Neutrophil (primary cell): ENCODE data around the gene CPOX.

Experiments
- H3K27ac ChIP-seq: fragments of 200-600 bp; sonication (generic); 2 replicates; pipeline ENCODE4 v1.5.1; 2016; ENCODE audit warnings: mild to moderate bottlenecking, moderate library complexity
- H3K27me3 ChIP-seq: fragments of 200-600 bp; sonication (generic); 2 replicates; pipeline ENCODE4 v1.6.0; 2016; ENCODE audit warnings: mild to moderate bottlenecking
- H3K36me3 ChIP-seq: fragments of 200-600 bp; sonication (generic); 2 replicates; pipeline ENCODE4 v1.5.1; 2017
- H3K4me1 ChIP-seq, 2 experiments: fragments of 200-600 bp in 1 of 2; sonication (generic) in 1 of 2; 1 replicate in 1 of 2; 2 replicates in 1 of 2; pipeline versions ENCODE4 v1.5.1 to v1.6.1; 2013 to 2016; ENCODE audit warnings: low read depth in 1 of 2, low read length in 1 of 2, mild to moderate bottlenecking in 1 of 2, moderate library complexity in 1 of 2; ENCODE audit not compliant: control insufficient read depth in 1 of 2, insufficient read depth in 1 of 2
- H3K4me3 ChIP-seq, 2 experiments: fragments of 200-600 bp in 1 of 2; sonication (generic) in 1 of 2; 1 replicate in 1 of 2; 2 replicates in 1 of 2; pipeline ENCODE4 v1.5.1; 2013 to 2016; ENCODE audit warnings: low read depth in 1 of 2, low read length in 1 of 2, mild to moderate bottlenecking in 1 of 2, moderate library complexity in 1 of 2
- H3K9me3 ChIP-seq: fragments of 200-600 bp; sonication (generic); 2 replicates; pipeline ENCODE4 v1.5.1; 2016
- CTCF ChIP-seq: fragments of 200-600 bp; sonication (generic); IDR thresholded peaks from 2 replicates; pipeline ENCODE4 v1.5.1; 2016; ENCODE audit warnings: antibody characterized with exemption

Gene CPOX

DNA sequence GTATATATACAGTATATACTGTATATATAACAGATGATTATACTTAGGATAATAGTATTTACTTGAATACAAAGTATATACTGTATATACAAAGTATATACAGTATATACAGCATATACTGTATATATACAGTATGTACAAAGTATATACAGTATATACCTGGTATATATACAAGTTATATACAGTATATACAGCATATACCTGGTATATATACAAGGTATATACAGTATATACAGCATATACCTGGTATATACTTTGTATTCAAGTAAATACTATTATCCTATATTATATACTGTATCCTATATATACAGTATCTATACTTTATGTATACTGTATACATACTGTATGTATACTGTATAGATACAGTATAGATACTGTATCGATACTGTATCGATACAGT is 14.6 kb upstream of the CPOX start:
- no peak overlapping the region for H3K4me3 ChIP-seq
- H3K4me1 ChIP-seq: no peaks in the 10 kb centered on the region
- no peaks in the 10 kb centered on the region for H3K9me3 ChIP-seq
- H3K27ac ChIP-seq: no peak overlapping the region
- H3K27me3 ChIP-seq: no peaks in the 10 kb centered on the region
- no peaks in the 10 kb centered on the region for H3K36me3 ChIP-seq
- no peak for TF ChIP-seq CTCF

DNA sequence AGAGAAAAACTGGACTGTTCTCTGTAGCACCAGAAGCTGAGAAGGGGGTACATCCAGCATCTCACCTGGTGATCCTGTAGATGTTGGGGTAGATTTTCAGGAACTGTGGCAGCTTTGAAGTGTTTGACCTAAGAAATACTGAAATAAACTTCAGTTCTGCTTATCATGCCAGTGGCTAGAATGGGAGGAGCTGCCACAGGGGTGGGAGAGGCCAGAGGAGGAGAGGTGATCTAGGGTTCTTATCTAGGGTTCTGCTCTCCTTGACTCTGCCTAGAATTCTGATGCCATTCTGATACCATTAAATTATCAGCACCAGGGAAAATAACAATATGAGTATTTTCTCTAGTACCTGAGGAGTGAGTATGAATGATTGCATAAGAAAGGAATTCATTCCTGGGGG is 10.2 kb upstream of the CPOX start:
- Histone ChIP-seq H3K27ac (no peak overlapping the region), H3K4me1 (no peaks in the 10 kb centered on the region), H3K27me3 (no peaks in the 10 kb centered on the region), H3K4me3 (no peak overlapping the region), H3K36me3 (no peaks in the 10 kb centered on the region), H3K9me3 (no peaks in the 10 kb centered on the region)
- no peak for TF ChIP-seq CTCF

DNA sequence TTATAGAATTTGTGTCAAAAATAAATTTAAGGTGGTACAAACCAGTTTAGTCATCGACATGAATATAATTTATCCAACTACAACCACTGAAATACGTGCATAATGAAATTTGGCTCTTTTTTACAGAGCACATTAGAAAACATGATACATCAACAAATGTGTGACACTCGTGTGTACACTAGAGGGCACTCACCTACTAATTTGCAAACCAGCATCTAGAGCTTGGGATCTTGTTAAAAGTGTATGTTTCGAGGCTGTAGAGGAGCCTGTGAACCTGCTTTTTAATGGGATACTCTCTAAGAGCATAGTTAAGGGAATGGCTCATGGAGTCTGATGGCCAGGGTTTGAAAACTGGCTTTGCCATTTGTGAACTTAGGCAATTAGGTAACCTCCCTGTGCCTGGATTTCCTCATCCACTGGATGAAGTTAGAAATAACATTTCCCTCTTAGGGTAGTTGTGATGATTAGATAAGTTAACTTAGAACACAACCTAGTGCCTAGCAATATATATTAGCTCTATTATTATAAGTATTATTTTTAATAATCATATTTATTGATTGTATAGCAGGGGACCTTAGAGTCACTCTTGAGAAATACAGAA is 8.8 kb upstream of the CPOX start:
- Histone ChIP-seq H3K36me3 (no peaks in the 10 kb centered on the region), H3K9me3 (no peaks in the 10 kb centered on the region), H3K27me3 (no peaks in the 10 kb centered on the region), H3K4me1 (no peaks in the 10 kb centered on the region), H3K27ac (no peak overlapping the region), H3K4me3 (no peak overlapping the region)
- TF ChIP-seq CTCF: peak; percentile 20

- no peaks in the 10 kb centered on the region for H3K4me1 ChIP-seq
Measured at GRCh38 chr3:98601180-98601579, 7.8 kb upstream of the CPOX start.

DNA sequence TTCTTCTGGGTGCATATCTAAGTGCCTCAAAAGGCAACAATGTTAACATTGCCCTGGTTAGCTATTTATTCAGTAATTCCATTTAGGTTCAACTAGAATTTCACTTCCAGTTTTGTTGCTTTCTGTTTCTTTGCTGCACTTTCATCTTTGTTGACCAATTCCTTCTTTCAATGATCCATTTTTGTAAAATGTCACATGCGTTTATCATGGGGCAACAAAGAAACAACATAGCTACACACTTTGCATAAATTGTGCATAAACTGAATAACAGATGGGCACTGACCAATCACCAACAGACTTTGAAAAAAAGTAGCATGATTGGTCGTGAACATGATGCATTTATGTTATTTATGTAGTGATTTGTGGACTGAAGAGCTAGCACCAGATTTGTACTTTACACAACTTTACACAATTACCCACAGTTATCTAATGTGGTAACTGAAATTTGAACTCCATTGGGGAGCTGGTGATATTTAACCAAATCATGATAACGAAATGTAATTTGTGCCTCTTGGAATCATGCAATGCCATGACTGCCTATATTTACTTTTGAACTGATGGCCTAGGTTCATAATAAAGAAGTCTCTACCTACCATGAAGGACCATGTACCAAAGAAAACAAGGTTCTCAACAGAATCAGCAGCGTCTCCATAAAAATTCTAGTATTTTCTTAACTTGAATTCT is 7.1 kb upstream of the CPOX start:
- H3K27me3 ChIP-seq: no peaks in the 10 kb centered on the region
- H3K27ac ChIP-seq: no peak overlapping the region
- H3K36me3 ChIP-seq: no peaks in the 10 kb centered on the region
- H3K4me1 ChIP-seq: no peaks in the 10 kb centered on the region
- no peak for TF ChIP-seq CTCF
- no peak overlapping the region for H3K4me3 ChIP-seq
- no peaks in the 10 kb centered on the region for H3K9me3 ChIP-seq

More at GRCh38 chr3:98601180-98601579, 7.8 kb upstream of the CPOX start:
- Histone ChIP-seq H3K9me3 (no peaks in the 10 kb centered on the region), H3K27me3 (no peaks in the 10 kb centered on the region), H3K36me3 (no peaks in the 10 kb centered on the region), H3K27ac (no peak overlapping the region), H3K4me3 (no peak overlapping the region)
- no peak for TF ChIP-seq CTCF
